Adrenal gland (tissue), 12 donors: ENCODE results near the gene HTRA3. TPM values are rescaled to one million over a fixed set of nuclear protein-coding genes. Genes with fewer than 3 reads are reported as not detected.
"Not testable (repeated sequence)": the region's sequence is repeated elsewhere in the genome, so short reads cannot be mapped to it uniquely, and the experiment has no call there.

Experiments used
- DNase-seq, 7 donors: peaks; one replicate each; pipeline ENCODE4 v3.0.0-alpha.2; 2019 to 2020
- H3K27ac ChIP-seq, 5 donors: fragments of 200-600 bp; sonication (generic) in 4 of 5; 1 replicate in 3 of 5; 2 replicates in 2 of 5; pipeline versions ENCODE4 v1.5.1 to v1.8.0; 2016 to 2020; ENCODE audit warnings: mild to moderate bottlenecking in 1 of 5
- H3K27me3 ChIP-seq: fragments of 200-600 bp; 2 replicates; pipeline ENCODE4 v1.8.0; 2021
- H3K36me3 ChIP-seq, 2 donors: fragments of 200-600 bp; replicated peaks in 1 of 2; 1 replicate in 1 of 2; 2 replicates in 1 of 2; pipeline versions ENCODE4 v1.5.1 to v1.8.0; 2018 to 2022
- H3K4me1 ChIP-seq, 2 donors: fragments of 200-600 bp; replicated peaks in 1 of 2; 1 replicate in 1 of 2; 2 replicates in 1 of 2; pipeline versions ENCODE4 v1.5.1 to v1.8.0; 2018 to 2021
- H3K4me3 ChIP-seq, 4 donors: fragments of 200-600 bp; sonication (generic) in 3 of 4; one replicate each; pipeline ENCODE4 v1.5.1; 2016 to 2018
- H3K9me3 ChIP-seq, 3 donors: fragments of 200-600 bp; sonication (generic) in 1 of 3; replicated peaks in 1 of 3; 1 replicate in 2 of 3; 2 replicates in 1 of 3; pipeline versions ENCODE4 v1.5.1 to v1.8.0; 2016 to 2021
- POLR2A ChIP-seq, 2 donors: fragments of 450-650 bp; IDR thresholded peaks; one replicate each; pipeline ENCODE4 v1.6.1; 2017; ENCODE audit warnings: antibody characterized with exemption in 2 of 2, mild to moderate bottlenecking in 2 of 2, moderate library complexity in 1 of 2
- WGBS, 4 donors: extraction: QIAGEN DNeasy Blood & Tissue Kit in 2 of 4; methylation state at CpG; one replicate each; pipeline versions ENCODE4 v1.1.5 to v1.1.7; 2013 to 2017; 5-methylcytosine and 5-hydroxymethylcytosine counted together
- intact Hi-C, 2 donors: fragments of 100-400 bp; cut with DNase I; formaldehyde crosslinking; loops; one replicate each; pipeline versions ENCODE4 v1.14.1 to v1.15.0; 2022 to 2023
- polyA plus RNA-seq, 3 donors: library from polyadenylated mRNA; stranded (reverse); fragments of 200-250 nt in 2 of 3; fragments of 350-450 nt in 1 of 3; fragmentation: Illumina TruSeq in 1 of 3; extraction: RNeasy Lipid Tissue Mini Kit (QIAGEN cat#74804) in 1 of 3; gene quantifications; one replicate each; pipeline ENCODE4 v1.2.3, GENCODE V29; 2013 to 2014
- total RNA-seq, 9 donors: library from RNA; depleted of rRNA in 4 of 9; stranded (reverse); fragments of >200 nt in 4 of 9; fragments of 120-200 nt in 1 of 9; fragmentation: NEBNext Ultra II Directional in 1 of 9; extraction: Animal tissue kit (Norgen Biotek cat#: 25700) in 1 of 9; gene quantifications; one replicate each; pipeline versions ENCODE4 v1.1.0 to v1.2.4, GENCODE V29; 2013 to 2023
- TF ChIP-seq, protein P1 (sequence below), 6 experiments: fragments of 450-650 bp in 4 of 6; fragments of 200-600 bp in 2 of 6; sonication (generic) in 1 of 6; IDR thresholded peaks; 1 replicate in 5 of 6; 2 replicates in 1 of 6; pipeline versions ENCODE4 v1.5.1 to v1.8.0; 2016 to 2021; ENCODE audit warnings: antibody characterized with exemption in 6 of 6, mild to moderate bottlenecking in 2 of 6, moderate library complexity in 1 of 6
- donor health status: healthy with polysubstance abuse.
- donor health status: Bipolar disorder and iron deficiency.
- donor health status: DM: yes; HTN: yes; CAD: no.
- donor health status: DM: no; HTN: no; CAD: no.
- donor health status: DM: no; HTN: no; CAD: no.
- donor health status: DM: yes; HTN: yes; CAD: no.

Gene HTRA3
- total and polyA plus RNA-seq, 12 donors = 1.6 to 14.0 (median 4.2) TPM

DNA sequence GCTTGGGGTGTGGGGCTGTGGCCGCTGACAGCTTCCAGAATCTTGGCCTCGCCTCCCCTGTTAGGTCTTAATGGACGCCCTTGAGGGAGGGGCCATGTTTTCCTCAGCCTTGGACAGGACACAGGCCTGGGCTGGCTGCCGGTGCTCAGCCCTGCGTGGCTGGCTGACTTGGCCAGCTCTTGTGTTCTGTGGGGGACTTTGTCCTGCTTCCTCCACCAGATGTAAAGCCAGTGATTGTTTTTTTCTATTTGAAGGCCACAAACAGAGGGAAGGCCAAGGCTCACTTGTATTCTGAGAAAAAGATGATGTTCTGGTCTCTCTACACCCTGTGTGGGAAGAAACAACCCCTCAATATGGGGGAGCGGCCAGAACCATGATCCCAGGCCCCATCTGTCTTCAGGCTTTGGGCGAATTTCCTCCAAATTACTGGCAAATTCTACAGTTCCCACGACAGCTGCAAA, 71.3 kb downstream of the HTRA3 start:
- no peaks in the 10 kb centered on the region for H3K36me3 ChIP-seq
- no peak for TF ChIP-seq POLR2A (IDR thresholded peaks at IDR 0.05)
- TF ChIP-seq, protein P1, sequence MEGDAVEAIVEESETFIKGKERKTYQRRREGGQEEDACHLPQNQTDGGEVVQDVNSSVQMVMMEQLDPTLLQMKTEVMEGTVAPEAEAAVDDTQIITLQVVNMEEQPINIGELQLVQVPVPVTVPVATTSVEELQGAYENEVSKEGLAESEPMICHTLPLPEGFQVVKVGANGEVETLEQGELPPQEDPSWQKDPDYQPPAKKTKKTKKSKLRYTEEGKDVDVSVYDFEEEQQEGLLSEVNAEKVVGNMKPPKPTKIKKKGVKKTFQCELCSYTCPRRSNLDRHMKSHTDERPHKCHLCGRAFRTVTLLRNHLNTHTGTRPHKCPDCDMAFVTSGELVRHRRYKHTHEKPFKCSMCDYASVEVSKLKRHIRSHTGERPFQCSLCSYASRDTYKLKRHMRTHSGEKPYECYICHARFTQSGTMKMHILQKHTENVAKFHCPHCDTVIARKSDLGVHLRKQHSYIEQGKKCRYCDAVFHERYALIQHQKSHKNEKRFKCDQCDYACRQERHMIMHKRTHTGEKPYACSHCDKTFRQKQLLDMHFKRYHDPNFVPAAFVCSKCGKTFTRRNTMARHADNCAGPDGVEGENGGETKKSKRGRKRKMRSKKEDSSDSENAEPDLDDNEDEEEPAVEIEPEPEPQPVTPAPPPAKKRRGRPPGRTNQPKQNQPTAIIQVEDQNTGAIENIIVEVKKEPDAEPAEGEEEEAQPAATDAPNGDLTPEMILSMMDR (IDR thresholded peaks at IDR 0.05) = no peak
- no peaks in the 10 kb centered on the region for H3K27me3 ChIP-seq
- intact Hi-C loops = no loop called here
- 57 to 64% (median 57%) methylated on average over 8 of the region's 8 CpGs for WGBS, 4 donors
- H3K9me3 ChIP-seq = no peaks in the 10 kb centered on the region
- peak overlapping the region in 2 of 5 donors; percentile 17 to 67 for H3K27ac ChIP-seq
- no peak overlapping the region for H3K4me3 ChIP-seq
- H3K4me1 ChIP-seq = no peaks in the 10 kb centered on the region
- DNase-seq = peak in 3 of 7 donors; percentile 25 to 66 (median 47)

- peak overlapping the region in 1 of 5 donors; percentile 17 for H3K27ac ChIP-seq
- H3K36me3 ChIP-seq, H3K9me3 ChIP-seq, intact Hi-C loops, DNase-seq, H3K4me3 ChIP-seq, H3K27me3 ChIP-seq, H3K4me1 ChIP-seq: not testable (repeated sequence)
- 82 to 91% (median 90%) methylated on average over 6 to 7 of the region's 7 CpGs for WGBS, 4 donors
These were observed 71.7 kb downstream of the HTRA3 start for GRCh38 chr4:8341281-8341680.

- no peak for DNase-seq
- Histone ChIP-seq H3K9me3 (no peaks in the 10 kb centered on the region), H3K36me3 (no peaks in the 10 kb centered on the region), H3K4me3 (no peak overlapping the region), H3K27me3 (peaks cover 5% of the 10 kb centered on the region), H3K4me1 (no peaks in the 10 kb centered on the region), H3K27ac (no peak overlapping the region)
- intact Hi-C loops = no loop called here
- TF ChIP-seq, protein P1 (IDR thresholded peaks at IDR 0.05) = no peak
- no peak for TF ChIP-seq POLR2A (IDR thresholded peaks at IDR 0.05)
- 85 to 94% (median 88%) methylated on average over 10 of the region's 10 CpGs for WGBS, 4 donors
These were observed 72.1 kb downstream of the HTRA3 start for GRCh38 chr4:8341691-8342090.

DNA sequence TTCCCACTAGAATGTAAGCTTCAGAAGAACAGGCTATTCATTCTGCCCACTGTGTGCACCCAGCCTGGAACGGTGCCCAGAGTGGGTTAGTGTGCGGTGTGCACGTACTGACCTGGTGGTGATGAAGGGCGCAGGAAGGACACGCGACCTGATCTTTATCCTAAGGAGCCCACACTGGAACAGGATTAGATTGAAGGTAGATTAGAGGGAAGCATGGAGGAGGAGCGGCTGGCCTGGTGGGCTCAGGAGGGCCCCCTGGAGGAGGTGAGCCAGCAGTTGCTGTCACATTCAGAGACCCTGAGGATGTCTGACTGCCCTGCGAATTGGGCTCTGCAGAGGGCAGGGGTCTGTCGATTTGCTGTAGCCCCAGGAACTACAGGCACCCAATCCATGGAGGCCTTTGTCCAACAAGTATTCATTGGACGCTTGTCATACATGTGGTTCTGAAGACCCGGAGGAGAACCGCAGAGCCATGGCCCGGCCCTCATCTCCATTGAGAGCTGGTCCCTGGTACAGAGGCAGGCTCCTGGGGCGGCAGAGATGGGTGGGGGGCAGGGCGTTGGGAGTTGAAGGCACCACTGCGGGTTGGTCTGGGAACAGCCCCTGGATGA, 73.2 kb downstream of the HTRA3 start:
- no peak overlapping the region for H3K4me3 ChIP-seq
- H3K36me3 ChIP-seq = no peaks in the 10 kb centered on the region
- H3K9me3 ChIP-seq = no peaks in the 10 kb centered on the region
- H3K27ac ChIP-seq = no peak overlapping the region
- peak in 1 of 7 donors; percentile 3 for DNase-seq
- H3K27me3 ChIP-seq = peaks cover 5% of the 10 kb centered on the region
- 83 to 90% (median 87%) methylated on average over 9 to 16 of the region's 16 CpGs for WGBS, 4 donors
- intact Hi-C loops = no loop called here
- no peaks in the 10 kb centered on the region for H3K4me1 ChIP-seq
- TF ChIP-seq, protein P1 (IDR thresholded peaks at IDR 0.05) = no peak
